SKM-1 (cell line): Measurements from ENCODE around the gene EIPR1.

Experiments used
- DNase-seq: peaks from one replicate; lab custom pipeline; 2025; ENCODE audit not compliant: unreplicated experiment; lab: John Stamatoyannopoulos, UW

EIPR1 gene

DNA sequence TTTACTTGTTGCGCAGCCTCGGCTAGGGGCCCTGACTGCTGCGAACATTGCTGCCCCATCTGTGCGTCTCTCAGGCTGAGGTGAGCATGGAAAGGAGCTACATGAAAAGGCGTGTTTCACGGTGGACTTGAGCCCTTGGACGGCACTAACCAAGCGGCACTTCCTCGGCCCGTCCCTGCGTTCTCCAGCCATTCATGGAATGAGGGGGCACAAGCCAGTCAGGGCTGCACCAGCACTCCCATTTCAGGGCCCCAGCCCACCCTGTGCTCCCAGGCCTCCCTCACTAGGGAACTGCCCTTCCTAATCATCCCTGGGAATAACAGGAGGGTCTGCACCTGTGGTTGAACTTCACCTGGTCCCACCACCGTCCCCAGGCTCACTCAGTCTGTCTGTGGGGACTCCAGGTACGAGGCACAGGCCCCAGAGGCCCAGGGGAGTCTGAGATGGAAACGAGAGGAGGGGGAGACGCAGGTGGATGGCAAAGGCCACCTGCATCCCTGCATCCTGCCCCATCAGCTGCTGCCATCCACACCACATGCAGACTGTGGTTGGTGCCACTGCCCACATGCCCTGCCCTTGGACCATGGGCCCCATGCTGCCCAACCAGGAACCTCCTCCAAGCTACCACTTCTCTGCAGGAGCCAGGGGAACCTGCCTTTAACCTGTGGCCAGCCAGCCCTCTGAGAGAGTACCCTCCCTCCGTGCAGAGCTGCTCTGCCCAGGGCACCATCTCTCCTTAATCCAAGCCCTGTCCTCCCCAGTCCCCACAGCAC is 99.7 kb downstream of the EIPR1 start:
- no peak for DNase-seq

DNA sequence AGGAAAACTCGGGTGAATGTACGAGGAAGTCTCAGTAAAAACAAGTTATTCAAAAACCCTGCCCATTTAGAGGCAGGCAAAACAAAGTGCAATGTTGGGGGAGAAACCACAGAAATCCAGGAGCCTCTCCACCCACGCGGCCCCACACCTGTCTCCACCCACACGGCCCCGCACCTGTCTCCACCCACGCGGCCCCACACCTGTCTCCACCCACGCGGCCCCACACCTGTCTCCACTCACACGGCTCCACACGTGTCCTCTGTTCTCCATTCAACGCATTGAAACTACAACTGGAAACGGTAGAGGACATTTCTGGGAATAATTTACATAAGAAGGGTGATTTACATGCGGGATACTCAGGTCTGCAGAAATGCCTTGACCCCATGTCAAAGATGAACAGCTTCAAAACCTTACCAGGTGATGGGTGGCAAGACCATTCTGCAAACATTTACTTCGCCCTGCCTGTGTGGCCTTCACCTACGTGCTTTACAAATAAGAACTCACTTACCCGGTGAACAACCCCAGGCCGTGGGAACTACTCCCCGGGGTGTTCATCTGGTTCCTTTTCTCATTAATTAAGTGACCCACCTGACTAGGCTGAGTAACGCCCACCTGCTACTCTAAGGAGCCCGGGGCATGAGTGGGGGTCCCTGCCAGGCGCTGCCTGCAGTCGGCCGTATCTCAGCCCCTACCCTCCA is 100.4 kb downstream of the EIPR1 start:
- DNase-seq = no peak

DNA sequence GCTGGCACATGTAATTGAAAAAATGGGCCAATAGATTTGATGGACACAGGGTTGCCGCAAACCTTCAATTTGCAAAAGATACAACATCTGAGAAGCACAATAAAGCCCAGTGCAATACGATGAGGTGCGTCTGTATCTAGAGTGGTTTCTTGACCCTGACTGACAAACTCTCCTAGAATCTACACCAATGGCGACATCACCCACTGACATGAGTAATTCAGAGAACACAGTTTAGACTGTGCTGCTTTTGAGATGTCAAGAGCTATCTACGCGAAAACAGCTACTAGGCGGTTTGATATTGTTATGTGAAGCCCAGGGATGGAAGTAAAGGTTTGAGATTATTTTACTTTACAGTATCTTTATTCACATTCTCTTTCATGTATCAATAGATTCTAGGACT is 104.9 kb downstream of the EIPR1 start:
- no peak for DNase-seq

DNA sequence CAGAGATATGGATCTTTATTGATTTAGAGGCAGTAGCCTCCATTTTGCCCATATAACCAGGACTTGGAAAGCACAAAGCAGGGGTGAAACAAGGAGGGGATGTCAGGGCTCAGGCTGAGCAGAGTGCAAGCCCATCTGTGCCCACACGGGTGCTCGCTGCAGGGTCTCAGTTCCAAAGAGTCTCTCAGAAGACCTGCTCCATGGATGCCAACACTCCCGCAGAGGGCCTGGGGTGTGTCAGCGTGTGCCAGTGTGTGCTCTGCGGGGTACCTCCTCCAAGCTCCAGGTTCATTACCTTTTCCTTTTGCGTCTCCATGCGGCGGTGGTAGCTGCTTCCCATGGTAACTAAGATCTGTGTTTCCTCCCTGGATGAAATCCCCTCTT is 107.5 kb downstream of the EIPR1 start:
- no peak for DNase-seq

DNA sequence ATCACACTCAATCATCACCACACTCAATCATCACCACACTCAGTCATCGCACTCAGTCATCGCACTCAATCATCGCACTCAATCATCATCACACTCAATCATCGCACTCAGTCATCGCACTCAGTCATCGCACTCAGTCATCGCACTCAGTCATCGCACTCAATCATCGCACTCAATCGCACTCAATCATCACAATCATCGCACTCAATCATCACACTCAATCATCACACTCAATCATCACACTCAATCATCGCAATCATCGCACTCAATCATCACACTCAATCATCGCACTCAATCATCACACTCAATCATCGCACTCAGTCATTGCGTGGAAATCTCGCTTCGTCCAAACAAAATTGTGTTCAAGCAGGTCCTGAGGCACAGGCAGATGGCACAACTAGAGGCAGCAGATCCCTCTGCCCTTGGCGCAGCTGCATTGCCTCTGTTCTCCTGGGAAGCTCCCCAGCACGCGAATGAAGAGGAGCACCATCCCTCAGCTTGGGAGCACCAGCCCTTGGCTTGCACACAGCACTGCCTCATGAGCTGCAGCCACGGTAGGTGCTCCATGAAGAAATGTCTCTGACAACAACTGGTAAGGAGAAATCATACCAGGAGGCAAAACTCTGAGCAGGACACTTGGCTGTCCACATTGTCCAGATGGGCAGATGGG is 108.1 kb downstream of the EIPR1 start:
- DNase-seq = no peak

DNA sequence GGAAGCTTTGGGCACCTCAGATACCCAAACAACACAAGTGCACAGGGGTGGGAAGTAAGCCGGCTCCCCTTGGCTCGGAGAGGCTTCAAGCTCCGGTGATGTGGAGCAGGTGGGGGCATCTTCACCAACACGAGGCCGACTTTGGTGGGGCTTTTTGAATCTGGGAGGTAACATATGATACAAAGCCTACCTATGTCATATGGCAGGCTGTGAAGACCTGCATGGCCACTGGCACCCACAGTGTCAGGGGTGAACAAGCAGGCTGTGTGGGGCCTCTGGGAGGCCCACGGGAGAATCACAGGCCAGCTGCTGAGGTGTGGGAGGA is 109.0 kb downstream of the EIPR1 start:
- no peak for DNase-seq

DNA sequence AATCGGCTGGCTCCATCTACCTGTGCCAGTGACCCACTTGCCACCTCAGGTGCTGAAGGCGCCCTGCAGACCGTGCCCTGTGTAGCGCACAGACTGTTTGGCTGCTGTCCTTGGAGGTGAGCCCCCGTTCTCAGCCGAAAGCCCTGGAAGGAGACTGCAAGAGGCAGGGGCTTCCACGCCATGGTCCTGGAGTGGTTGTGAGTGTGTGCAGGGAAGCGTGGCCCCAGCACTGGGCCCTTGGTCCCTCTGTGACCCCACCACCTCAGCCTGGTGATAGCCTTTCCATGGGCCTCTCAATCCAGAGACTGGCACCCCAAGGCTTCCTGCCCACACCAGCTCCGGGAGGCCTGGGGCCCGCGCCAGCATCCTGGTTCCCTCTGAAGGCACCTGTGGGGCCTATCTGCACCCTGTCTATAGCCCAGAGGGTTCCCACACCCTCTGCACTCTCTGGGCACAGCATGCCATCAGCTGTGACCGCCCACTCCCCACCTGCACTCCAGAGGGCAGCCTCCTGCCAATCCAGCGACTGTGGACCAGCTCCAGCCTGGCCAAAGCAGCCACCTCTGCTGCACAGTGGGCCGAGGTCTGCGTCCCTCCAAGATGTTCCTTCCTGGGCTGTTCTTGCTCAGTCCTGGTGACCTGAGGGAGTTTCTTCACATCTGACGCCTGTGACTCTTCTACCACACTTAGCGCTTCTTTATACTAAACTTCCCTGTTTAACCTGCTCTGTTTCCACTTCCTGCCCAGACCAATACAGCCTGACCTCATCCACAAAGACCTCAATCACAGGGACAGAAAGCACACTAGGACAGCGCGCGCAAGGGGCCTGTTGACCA is 109.5 kb downstream of the EIPR1 start:
- no peak for DNase-seq

DNA sequence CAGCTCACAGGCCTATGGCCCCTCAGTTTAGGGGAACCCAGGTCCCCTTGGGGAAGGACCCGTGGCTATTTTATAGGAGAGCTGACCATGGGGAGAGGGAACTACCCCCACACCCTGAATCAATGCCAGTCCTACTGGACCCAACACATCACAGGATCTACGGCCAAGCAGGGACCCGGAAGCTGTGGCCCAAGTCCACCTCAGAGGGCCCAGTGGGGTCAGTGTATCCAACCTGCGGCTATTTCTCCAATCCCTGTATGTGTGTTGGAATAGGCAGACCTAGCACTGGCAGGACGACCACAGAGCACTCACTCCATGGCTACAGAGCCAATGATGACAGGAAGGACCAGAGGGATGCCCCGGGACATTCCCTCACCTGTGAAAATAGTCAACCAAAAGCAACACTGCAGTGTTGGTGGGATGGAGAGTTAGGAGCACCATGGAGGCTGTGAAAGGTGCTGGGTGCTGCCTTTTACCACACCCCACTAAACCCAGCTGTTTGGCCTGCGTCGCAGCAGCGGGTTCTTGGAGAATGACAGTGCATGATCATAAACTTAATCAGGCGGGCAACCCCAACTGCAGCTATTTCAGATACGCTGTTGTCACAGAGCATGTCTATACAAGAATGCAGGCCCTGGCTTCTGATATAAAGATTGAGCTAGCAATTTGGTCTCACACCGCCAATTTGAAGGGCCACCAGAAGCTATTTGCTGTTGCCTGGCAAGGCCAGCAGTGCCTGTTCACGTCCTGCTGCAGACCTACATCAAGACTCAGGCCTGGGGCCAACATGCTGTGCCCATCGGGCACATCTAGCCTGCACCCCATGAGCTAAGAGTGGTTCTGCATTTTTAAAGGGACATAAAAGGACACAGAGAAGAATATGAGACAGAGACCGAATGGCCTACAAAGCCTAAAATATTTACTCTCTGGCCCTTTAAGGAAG is 110.4 kb downstream of the EIPR1 start:
- DNase-seq = no peak

DNA sequence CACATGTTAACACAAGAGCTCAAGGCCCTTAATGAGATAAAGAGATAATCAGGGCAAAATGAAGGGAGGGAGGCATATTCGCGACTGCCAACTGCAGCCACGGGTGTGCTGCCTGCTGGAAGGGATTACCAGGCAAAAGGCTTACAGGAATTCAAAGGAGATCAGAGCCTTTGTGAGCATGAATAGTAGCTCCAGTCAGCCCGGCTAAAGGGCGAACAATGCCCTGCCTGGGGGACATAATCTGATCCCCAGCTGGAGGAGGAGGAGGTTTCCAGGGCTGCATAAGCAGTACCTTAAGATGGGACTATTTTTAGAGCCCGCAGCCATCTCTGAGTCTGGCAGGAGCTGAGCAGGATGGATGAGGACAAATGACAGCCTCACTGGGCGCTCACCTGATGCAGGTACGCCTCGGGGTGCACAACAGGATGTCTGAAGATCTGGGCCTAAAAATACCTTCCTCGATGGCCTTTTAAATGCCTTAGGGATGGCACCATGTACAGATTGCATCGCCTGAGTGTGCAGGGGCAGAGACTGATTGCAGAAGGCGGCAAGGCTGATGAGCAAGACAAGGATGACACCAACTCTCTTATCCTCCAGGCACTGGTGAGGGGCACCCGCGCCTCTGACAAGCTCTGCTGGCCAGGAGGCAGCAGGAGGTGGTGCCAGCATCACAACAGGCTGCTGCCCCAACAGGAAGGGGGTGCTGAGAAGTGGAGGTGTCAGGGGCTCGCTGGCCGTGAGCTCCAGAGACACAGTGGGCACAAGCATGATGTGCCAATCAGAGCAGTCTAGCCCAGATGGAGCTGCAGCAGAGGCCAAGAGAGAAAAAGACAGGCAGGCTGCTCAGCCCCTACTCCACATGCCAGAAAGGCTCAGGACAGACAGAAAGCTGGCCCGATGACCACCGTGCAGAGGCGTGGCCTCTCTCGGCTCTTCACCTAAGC is 111.4 kb downstream of the EIPR1 start:
- no peak for DNase-seq

DNA sequence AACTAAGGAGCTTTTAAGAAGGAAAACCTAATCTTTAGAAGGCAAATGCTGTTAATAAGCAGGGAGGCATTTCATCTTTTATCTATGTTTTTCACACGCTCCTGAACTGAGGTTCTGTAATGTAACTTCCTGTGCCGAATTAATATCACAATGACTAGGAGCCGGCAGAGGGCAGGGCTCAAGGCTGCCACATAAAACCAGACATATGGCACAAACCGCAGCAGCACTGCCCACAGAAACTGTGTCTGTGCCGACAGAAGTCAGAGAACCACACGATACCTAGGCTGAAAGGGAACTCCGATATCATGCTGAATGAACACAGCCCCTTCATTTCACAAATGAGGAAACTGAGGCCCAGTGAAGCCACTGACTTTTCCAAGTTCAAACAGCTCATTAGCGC is 112.1 kb downstream of the EIPR1 start:
- no peak for DNase-seq

DNA sequence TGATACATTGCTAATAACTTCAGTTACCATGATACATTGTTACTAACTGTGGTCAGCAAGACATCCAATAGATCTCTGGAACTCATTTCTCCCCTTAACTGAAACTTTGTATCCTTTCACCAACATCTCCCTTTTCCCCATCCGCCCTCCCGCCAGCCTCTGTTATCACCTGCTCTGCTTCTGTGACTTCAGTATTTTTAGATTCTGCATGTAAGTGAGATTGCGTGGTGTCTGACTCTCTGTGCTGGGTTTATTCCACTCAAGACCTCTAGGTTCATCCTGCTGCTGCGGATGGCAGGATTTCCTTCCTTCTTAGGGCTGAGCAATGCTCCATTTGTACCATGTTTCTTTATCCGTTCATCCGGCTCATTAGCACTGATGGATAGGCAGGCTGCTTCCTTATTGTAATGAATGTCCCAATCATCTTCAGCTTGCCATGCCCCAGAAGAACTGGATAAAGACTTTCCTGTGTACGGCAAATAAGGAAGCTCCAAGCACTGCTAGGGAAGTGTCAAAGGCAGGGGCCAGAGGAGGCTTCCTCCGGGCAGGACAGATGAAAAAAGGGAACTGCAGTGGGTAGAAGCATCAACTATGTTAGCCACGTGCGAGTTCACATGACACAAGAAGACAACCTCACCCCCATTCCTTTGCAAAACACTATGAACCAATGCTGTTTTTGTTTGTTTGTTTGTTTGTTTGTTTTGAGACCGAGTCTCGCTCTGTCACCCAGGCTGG is 113.4 kb downstream of the EIPR1 start:
- DNase-seq = peak; percentile 78

DNA sequence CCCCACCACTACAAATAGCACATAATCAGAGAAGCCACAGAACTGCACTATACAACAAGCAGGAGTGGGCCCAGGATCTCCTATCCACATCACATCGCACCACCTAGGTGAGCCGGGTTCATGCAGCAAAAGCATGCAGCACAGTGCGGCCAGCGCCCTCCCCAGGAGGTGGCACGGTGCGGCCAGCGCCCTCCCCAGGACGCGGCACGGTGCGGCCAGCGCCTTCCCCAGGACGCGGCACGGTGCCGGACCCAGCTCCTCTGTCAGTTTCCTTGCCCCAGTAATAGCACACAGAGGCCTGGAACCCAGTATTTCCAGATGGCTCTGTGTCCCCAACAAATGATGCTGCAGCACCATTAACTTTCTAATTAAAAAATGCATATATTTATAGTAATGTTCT is 114.1 kb downstream of the EIPR1 start:
- no peak for DNase-seq

DNA sequence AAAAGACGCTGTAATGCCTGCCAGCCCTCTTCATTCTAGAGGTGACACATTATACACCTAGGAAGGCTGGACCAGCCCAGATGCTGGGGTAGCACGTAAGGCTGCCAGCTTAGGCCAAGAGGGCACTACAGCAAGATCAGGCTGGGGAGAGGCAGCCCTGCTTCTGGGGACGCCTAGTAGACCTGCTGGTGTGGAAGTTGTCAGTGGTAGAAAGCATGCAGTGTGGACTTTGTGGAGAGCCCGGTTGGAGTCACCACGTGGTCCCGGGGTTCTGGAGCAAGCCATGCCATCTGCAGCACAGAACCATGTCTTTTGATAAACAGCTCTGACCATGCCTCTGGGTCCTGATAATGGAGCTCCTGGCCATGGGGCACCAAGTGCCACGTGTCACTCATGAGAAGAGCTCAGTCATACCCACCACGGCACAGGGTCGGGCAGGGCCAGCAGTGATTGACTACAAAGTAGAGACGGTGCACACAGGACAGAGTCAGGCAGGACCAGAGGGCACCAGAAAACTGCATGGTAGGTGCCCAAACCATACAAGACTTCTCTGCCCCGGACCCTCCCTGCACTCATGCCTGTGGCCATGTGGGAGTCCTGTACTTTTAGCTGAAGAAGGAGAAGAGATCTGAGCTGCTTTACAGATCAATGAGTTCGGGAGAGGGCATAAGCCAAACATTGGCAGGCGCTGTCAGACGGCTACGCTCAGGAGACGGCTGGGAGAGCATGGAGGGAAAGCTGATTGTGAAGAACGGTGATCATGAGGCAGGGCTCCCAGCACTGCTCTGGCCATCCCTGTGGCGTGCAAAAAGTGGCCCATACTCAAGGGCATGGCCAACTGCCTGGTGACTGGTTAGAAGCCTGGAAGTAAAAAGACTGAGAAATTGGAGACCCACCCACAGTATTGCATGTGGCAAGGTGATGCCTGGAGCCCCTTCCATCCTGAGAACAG is 114.9 kb downstream of the EIPR1 start:
- no peak for DNase-seq

DNA sequence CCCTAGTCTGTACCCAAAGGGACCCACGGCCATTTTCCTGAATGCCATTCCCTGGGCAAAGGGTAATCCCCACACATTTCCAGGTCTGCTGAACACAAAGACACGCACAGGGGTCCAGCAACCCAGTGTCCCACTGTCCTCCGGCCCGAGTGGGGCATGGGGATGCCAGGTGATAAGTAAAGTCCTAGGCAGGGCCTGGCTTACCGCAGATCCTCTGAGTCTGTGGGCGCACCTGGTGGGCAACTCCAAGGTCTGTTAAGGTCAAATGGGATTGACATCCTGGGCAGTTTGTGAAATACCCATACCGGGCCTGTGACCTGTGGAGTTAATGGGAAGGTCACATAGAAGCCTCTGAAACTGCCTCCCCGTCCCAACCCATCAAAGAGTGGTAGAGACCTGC is 116.1 kb downstream of the EIPR1 start:
- no peak for DNase-seq

DNA sequence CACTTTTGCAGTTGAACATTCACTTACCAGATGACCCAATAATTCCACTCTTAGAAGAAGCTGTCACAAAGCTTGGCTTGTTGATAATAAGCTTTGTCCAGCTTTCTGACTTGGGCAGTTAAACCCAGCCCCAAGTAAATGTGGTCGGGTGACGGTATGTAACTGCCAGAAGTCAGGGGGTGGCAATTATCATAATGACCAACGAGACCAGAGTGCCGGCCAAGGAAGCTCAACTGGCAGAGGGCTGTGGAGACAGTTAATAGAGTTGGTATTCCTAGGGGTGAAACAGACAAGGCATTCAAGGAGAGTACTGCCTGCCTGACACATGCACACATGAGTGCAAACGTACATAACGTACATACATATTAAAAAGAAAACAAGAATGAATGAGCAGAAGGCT is 116.7 kb downstream of the EIPR1 start:
- DNase-seq = no peak

DNA sequence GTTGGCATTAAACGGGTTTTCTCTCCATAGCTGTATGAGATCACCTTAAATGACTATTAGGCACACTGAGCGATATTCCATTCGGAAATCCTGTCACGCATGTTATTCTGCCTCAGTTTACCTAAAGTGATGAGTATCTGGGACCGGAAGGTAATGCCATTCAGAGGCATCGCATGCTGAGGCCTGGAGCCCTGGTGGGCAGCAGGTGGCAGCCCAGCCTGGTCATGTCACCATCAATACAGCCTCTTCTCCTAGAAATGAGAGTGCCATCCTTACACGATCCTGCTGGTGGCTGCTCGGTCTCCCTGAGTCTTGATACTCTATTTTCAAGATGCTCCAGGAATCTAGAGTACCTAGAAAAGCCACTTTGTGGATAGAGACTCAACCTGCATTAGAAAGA is 119.8 kb downstream of the EIPR1 start:
- DNase-seq = no peak

DNA sequence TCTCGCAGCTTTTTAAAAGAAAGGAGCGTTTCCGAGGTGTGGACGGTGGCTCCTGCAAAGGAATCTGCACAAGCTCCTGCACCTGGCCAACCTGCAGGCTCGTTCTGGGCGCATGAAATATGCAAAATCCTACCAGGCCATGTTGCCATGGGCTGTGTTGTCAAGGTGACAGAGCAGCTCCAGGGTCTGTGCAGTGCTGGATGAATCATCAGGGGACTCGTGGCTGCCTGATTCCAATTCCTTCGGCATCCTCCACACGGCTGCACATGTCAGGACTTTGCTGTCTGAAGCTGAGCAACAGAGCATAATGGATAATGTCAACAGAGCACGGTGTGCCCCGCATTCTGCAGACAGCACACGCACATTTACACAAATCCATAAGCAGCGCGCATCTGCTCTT is 120.5 kb downstream of the EIPR1 start:
- DNase-seq = no peak

DNA sequence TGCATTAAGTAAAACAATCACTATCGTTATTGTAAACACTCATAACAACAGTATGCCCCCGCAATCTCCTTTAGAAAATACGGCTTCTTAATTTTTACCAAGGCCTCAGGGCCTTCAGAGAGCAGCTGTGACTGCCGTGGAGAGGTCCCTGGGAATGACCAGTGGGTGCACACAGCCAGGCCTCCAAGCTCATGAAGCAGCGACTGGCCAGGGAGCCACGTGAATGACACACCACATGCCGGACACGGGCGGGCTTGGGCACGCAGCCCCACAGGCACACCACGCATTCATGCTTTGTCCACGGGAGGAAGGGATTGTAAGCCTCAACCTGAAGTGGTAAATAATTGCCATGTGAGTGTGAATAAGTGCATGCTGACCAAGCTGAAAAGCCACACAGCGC is 121.0 kb downstream of the EIPR1 start:
- no peak for DNase-seq
